ENCODE measurements around the gene FLII.

FLII gene

GRCh38 chr17:18195246-18195645 lies 63.3 kb downstream of the FLII start:
- DNase-seq (ENCODE audit: low read depth, low spot score) = no peak
- H3K4me3 ChIP-seq (ENCODE audit: low read depth, low read length) = no peak overlapping the region
- TF ChIP-seq, protein P1, sequence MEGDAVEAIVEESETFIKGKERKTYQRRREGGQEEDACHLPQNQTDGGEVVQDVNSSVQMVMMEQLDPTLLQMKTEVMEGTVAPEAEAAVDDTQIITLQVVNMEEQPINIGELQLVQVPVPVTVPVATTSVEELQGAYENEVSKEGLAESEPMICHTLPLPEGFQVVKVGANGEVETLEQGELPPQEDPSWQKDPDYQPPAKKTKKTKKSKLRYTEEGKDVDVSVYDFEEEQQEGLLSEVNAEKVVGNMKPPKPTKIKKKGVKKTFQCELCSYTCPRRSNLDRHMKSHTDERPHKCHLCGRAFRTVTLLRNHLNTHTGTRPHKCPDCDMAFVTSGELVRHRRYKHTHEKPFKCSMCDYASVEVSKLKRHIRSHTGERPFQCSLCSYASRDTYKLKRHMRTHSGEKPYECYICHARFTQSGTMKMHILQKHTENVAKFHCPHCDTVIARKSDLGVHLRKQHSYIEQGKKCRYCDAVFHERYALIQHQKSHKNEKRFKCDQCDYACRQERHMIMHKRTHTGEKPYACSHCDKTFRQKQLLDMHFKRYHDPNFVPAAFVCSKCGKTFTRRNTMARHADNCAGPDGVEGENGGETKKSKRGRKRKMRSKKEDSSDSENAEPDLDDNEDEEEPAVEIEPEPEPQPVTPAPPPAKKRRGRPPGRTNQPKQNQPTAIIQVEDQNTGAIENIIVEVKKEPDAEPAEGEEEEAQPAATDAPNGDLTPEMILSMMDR (IDR thresholded peaks at IDR 0.05; ENCODE audit: low read depth, low read length) = no peak
- in situ Hi-C loops (cut with HindIII; ENCODE audit: low sequenced_read_pairs) = no loop called here
